NOMO-1 (cell line): ENCODE measurements around the gene LMOD2.

Experiments used
- DNase-seq, 2 experiments: peaks; one replicate each; lab custom pipeline; 2025; ENCODE audit not compliant: unreplicated experiment in 2 of 2; lab: John Stamatoyannopoulos, UW

Gene LMOD2

GRCh38 chr7:123711832-123712293, 56.2 kb downstream of the LMOD2 start:
- no peak for DNase-seq

GRCh38 chr7:123712619-123713018, 57.0 kb downstream of the LMOD2 start:
- DNase-seq: no peak
